Testis (tissue), 3 donors: ENCODE measurements around the gene GNLY. TPM values are rescaled to one million over a fixed set of nuclear protein-coding genes. Genes with fewer than 3 reads are reported as not detected.

ENCODE experiments used
- DNase-seq: peaks from one replicate; pipeline ENCODE4 v3.0.0-alpha.2; 2019
- H3K27ac ChIP-seq, 2 donors: fragments of 200-600 bp; sonication (generic); one replicate each; pipeline ENCODE4 v1.5.1; 2019
- H3K27me3 ChIP-seq: fragments of 200-600 bp; sonication (generic); one replicate; pipeline ENCODE4 v1.5.1; 2019
- H3K36me3 ChIP-seq: fragments of 200-600 bp; sonication (generic); one replicate; pipeline ENCODE4 v1.5.1; 2017; ENCODE audit warnings: low read depth; ENCODE audit errors: missing control alignments
- H3K4me1 ChIP-seq: fragments of 200-600 bp; sonication (generic); one replicate; pipeline ENCODE4 v1.5.1; 2019
- H3K4me3 ChIP-seq, 2 donors: fragments of 200-600 bp; sonication (generic); one replicate each; pipeline ENCODE4 v1.5.1; 2017 to 2019
- H3K9me3 ChIP-seq: fragments of 200-600 bp; sonication (generic); one replicate; pipeline ENCODE4 v1.5.1; 2017
- POLR2A ChIP-seq: fragments of 450-650 bp; IDR thresholded peaks from one replicate; pipeline ENCODE4 v1.6.1; 2017; ENCODE audit warnings: antibody characterized with exemption, mild to moderate bottlenecking, moderate library complexity
- WGBS, 2 donors: methylation state at CpG; one replicate each; pipeline ENCODE4 v1.1.5; 2018; 5-methylcytosine and 5-hydroxymethylcytosine counted together
- intact Hi-C: fragments of 100-400 bp; cut with DNase I; formaldehyde crosslinking; loops from one replicate; pipeline ENCODE4 v1.15.1; 2023; ENCODE audit warnings: low total_unique reads
- polyA plus RNA-seq: library from polyadenylated mRNA; stranded (reverse); fragments of 350-450 nt; fragmentation: Illumina TruSeq; extraction: RNeasy Lipid Tissue Mini Kit (QIAGEN cat#74804); gene quantifications from one replicate; pipeline ENCODE4 v1.2.3, GENCODE V29; 2014; ENCODE audit warnings: low read depth, low replicate concordance; ENCODE audit not compliant: insufficient read depth
- total RNA-seq, 2 donors: library from RNA; depleted of rRNA; stranded (reverse); fragments of >200 nt; gene quantifications; one replicate each; pipeline ENCODE4 v1.2.3, GENCODE V29; 2016
- TF ChIP-seq, protein P1 (sequence below), 3 experiments: fragments of 450-650 bp in 2 of 3; fragments of 200-600 bp in 1 of 3; sonication (generic) in 1 of 3; IDR thresholded peaks; one replicate each; pipeline ENCODE4 v1.5.1; 2016 to 2019; ENCODE audit warnings: antibody characterized with exemption in 3 of 3, mild to moderate bottlenecking in 2 of 3, moderate library complexity in 1 of 3

The GNLY gene
- total and polyA plus RNA-seq, 3 donors from 2014 or later, result 0.43 to 2.6 (median 2.2) TPM

DNA sequence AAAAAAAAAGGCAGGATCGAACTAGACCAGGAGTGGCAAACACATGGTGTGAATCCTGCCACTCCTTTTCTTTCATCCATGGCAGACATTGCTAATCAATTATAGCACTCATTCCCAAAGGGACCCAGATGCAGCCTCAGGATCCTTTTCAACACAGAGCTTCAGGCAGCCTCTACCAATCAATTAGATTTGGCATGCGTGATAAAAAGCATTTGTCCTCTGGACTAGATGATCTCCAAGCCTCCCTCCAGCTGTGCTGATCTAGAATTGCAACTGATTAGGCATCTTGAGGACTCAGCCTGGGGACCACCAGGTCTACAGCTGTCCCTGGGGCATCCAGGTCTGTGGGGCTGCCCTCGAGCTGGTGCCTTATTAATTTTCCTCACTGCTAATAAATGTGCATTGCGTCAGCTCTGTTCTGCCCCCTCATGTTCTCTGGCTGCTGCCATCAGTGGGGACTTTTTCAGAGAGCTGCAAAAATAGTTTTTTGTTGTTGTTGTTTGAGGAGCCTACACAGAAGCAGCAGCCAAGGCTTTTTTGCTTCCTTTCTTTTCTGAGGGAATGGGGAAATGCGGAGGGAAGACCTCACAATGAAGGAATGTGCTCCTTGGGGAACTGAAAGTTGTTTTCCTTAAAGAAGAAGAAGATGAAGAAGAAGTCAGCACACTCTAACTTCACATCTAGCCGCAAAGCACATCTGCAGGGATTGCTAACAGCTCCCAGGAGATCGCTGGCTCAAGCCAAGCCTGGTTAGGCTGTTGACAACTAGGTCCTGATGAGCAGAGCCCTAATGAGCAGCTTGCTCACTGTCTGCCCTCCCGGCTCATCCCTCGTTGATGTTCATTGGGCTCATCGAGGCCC lies 50.8 kb downstream of the GNLY start:
- WGBS, 2 donors, result 44 to 46% methylated on average over 10 of the region's 10 CpGs
- peaks cover 50% of the 10 kb centered on the region for H3K4me1 ChIP-seq
- intact Hi-C loops, result no loop called here

GRCh38 chr2:85745619-85746018 lies 51.5 kb downstream of the GNLY start:
- Histone ChIP-seq H3K4me3 (no peak overlapping the region), H3K27ac (peak overlapping the region in 1 of 2 donors; percentile 42), H3K4me1 (peaks cover 50% of the 10 kb centered on the region), H3K27me3 (no peaks in the 10 kb centered on the region), H3K36me3 (no peaks in the 10 kb centered on the region), H3K9me3 (no peaks in the 10 kb centered on the region)
- TF ChIP-seq POLR2A, result no peak
- TF ChIP-seq, protein P1, sequence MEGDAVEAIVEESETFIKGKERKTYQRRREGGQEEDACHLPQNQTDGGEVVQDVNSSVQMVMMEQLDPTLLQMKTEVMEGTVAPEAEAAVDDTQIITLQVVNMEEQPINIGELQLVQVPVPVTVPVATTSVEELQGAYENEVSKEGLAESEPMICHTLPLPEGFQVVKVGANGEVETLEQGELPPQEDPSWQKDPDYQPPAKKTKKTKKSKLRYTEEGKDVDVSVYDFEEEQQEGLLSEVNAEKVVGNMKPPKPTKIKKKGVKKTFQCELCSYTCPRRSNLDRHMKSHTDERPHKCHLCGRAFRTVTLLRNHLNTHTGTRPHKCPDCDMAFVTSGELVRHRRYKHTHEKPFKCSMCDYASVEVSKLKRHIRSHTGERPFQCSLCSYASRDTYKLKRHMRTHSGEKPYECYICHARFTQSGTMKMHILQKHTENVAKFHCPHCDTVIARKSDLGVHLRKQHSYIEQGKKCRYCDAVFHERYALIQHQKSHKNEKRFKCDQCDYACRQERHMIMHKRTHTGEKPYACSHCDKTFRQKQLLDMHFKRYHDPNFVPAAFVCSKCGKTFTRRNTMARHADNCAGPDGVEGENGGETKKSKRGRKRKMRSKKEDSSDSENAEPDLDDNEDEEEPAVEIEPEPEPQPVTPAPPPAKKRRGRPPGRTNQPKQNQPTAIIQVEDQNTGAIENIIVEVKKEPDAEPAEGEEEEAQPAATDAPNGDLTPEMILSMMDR (IDR thresholded peaks at IDR 0.05), result no peak
- WGBS, 2 donors, result 50 to 58% methylated on average over 8 of the region's 8 CpGs
- intact Hi-C loops, result no loop called here
- DNase-seq, result no peak

More for the DNA sequence above, 50.8 kb downstream of the GNLY start:
- Histone ChIP-seq H3K36me3 (no peaks in the 10 kb centered on the region), H3K9me3 (no peaks in the 10 kb centered on the region), H3K27me3 (no peaks in the 10 kb centered on the region), H3K27ac (peak overlapping the region in 1 of 2 donors; percentile 64), H3K4me3 (no peak overlapping the region)
- no peak for TF ChIP-seq POLR2A
- TF ChIP-seq, protein P1 (IDR thresholded peaks at IDR 0.05), result no peak
- peak; percentile 61 for DNase-seq

- TF ChIP-seq POLR2A, result no peak
- TF ChIP-seq, protein P1 (IDR thresholded peaks at IDR 0.05), result no peak
- Histone ChIP-seq H3K4me3 (no peak overlapping the region), H3K36me3 (no peaks in the 10 kb centered on the region), H3K9me3 (no peaks in the 10 kb centered on the region), H3K27ac (no peak overlapping the region), H3K4me1 (peaks cover 52% of the 10 kb centered on the region), H3K27me3 (no peaks in the 10 kb centered on the region)
- intact Hi-C loops, result no loop called here
- 87 to 89% methylated on average over 8 of the region's 8 CpGs for WGBS, 2 donors
- DNase-seq, result no peak
Measured at GRCh38 chr2:85746321-85747004, 52.3 kb downstream of the GNLY start.

- intact Hi-C loops, result no loop called here
- 92 to 95% methylated on average over 3 of the region's 3 CpGs for WGBS, 2 donors
- Histone ChIP-seq H3K36me3 (no peaks in the 10 kb centered on the region), H3K9me3 (no peaks in the 10 kb centered on the region), H3K27me3 (no peaks in the 10 kb centered on the region), H3K27ac (no peak overlapping the region), H3K4me1 (peaks cover 44% of the 10 kb centered on the region), H3K4me3 (no peak overlapping the region)
- no peak for DNase-seq
- no peak for TF ChIP-seq POLR2A
- TF ChIP-seq, protein P1 (IDR thresholded peaks at IDR 0.05), result no peak
Measured at GRCh38 chr2:85747441-85747840, 53.3 kb downstream of the GNLY start.
